Measurements from ENCODE around the gene DOK1.

DOK1 gene

GRCh38 chr2:74597410-74597809 lies 42.9 kb downstream of the DOK1 start:
- Histone ChIP-seq H3K4me3 (ENCODE audit: low read depth in 1 of 2, low read length in 2 of 2) (no peak overlapping the region), H2AFZ (ENCODE audit: low read depth, low read length) (no peak overlapping the region), H3K79me2 (ENCODE audit: insufficient read depth, low read length) (no peaks in the 10 kb centered on the region), H3K4me1 (ENCODE audit: insufficient read depth, low read length) (no peaks in the 10 kb centered on the region), H4K20me1 (ENCODE audit: insufficient read depth, low read length) (no peaks in the 10 kb centered on the region), H3K36me3 (ENCODE audit: insufficient read depth, low read length) (no peaks in the 10 kb centered on the region), H3K27ac (ENCODE audit: low read length) (no peak overlapping the region), H3K9ac (ENCODE audit: low read depth, low read length) (no peak overlapping the region), H3K27me3 (ENCODE audit: insufficient read depth, low read length, poor library complexity) (peaks cover 12% of the 10 kb centered on the region), H3K4me2 (ENCODE audit: insufficient read depth, low read length) (no peak overlapping the region), H3K9me3 (ENCODE audit: insufficient read depth, low read length, severe bottlenecking) (no peaks in the 10 kb centered on the region)
- DNase-seq (no peak), ATAC-seq (ENCODE audit: insufficient read depth, low read depth) (no peak)
- TF ChIP-seq EZH2 (IDR thresholded peaks at IDR 0.05; ENCODE audit: borderline replicate concordance, low read depth, low read length, severe bottlenecking) (no peak), CTCF (IDR thresholded peaks at IDR 0.05; ENCODE audit: borderline replicate concordance, extremely low read depth, low read length, poor library complexity, severe bottlenecking) (no peak)

- Histone ChIP-seq H3K27ac (ENCODE audit: low read length) (no peak overlapping the region), H3K4me3 (ENCODE audit: low read depth in 1 of 2, low read length in 2 of 2) (no peak overlapping the region), H3K27me3 (ENCODE audit: insufficient read depth, low read length, poor library complexity) (peaks cover 30% of the 10 kb centered on the region), H3K4me2 (ENCODE audit: insufficient read depth, low read length) (no peak overlapping the region), H3K4me1 (ENCODE audit: insufficient read depth, low read length) (no peaks in the 10 kb centered on the region), H3K79me2 (ENCODE audit: insufficient read depth, low read length) (no peaks in the 10 kb centered on the region), H3K9me3 (ENCODE audit: insufficient read depth, low read length, severe bottlenecking) (no peaks in the 10 kb centered on the region), H3K9ac (ENCODE audit: low read depth, low read length) (no peak overlapping the region), H2AFZ (ENCODE audit: low read depth, low read length) (no peak overlapping the region), H3K36me3 (ENCODE audit: insufficient read depth, low read length) (no peaks in the 10 kb centered on the region), H4K20me1 (ENCODE audit: insufficient read depth, low read length) (no peaks in the 10 kb centered on the region)
- no peak for TF ChIP-seq CTCF (IDR thresholded peaks at IDR 0.05; ENCODE audit: borderline replicate concordance, extremely low read depth, low read length, poor library complexity, severe bottlenecking)
- no peak for TF ChIP-seq EZH2 (IDR thresholded peaks at IDR 0.05; ENCODE audit: borderline replicate concordance, low read depth, low read length, severe bottlenecking)
- no peak for ATAC-seq (ENCODE audit: insufficient read depth, low read depth)
- no peak for DNase-seq
Observed at GRCh38 chr2:74599676-74600075, 45.2 kb downstream of the DOK1 start.

GRCh38 chr2:74602586-74603281 lies 48.2 kb downstream of the DOK1 start:
- Histone ChIP-seq H4K20me1 (ENCODE audit: insufficient read depth, low read length) (no peaks in the 10 kb centered on the region), H3K27me3 (ENCODE audit: insufficient read depth, low read length, poor library complexity) (peaks cover 27% of the 10 kb centered on the region), H3K36me3 (ENCODE audit: insufficient read depth, low read length) (no peaks in the 10 kb centered on the region), H2AFZ (ENCODE audit: low read depth, low read length) (no peak overlapping the region), H3K4me2 (ENCODE audit: insufficient read depth, low read length) (no peak overlapping the region), H3K9ac (ENCODE audit: low read depth, low read length) (no peak overlapping the region), H3K4me1 (ENCODE audit: insufficient read depth, low read length) (no peaks in the 10 kb centered on the region), H3K4me3 (ENCODE audit: low read depth in 1 of 2, low read length in 2 of 2) (no peak overlapping the region), H3K27ac (ENCODE audit: low read length) (no peak overlapping the region), H3K9me3 (ENCODE audit: insufficient read depth, low read length, severe bottlenecking) (no peaks in the 10 kb centered on the region), H3K79me2 (ENCODE audit: insufficient read depth, low read length) (no peaks in the 10 kb centered on the region)
- TF ChIP-seq EZH2 (IDR thresholded peaks at IDR 0.05; ENCODE audit: borderline replicate concordance, low read depth, low read length, severe bottlenecking) (no peak), CTCF (IDR thresholded peaks at IDR 0.05; ENCODE audit: borderline replicate concordance, extremely low read depth, low read length, poor library complexity, severe bottlenecking) (no peak)
- no peak for DNase-seq
- ATAC-seq (ENCODE audit: insufficient read depth, low read depth): no peak

Data from DND-41 (cell line).